ENCODE measurements around the gene KCNH1.

DNA sequence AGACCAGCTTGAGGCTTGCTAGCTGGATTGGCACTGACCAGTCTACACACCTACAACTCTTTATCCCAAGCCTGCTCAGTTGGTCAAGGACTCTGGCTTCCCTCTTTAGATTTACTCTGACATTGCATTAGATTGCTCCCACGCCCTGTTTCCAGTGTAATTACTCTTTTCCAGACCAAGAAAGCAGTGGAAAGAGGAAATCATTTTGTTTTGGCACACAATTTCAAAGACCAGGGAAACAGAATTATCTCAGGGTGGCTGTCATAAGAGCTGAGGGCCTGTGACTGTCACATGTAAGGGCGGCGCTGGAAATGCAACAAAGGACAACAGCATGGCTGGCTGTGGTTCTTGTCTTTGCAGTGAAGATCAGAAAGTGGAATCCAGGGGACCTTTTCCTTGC lies 502.5 kb downstream of the KCNH1 start:
- TF ChIP-seq, protein P1, sequence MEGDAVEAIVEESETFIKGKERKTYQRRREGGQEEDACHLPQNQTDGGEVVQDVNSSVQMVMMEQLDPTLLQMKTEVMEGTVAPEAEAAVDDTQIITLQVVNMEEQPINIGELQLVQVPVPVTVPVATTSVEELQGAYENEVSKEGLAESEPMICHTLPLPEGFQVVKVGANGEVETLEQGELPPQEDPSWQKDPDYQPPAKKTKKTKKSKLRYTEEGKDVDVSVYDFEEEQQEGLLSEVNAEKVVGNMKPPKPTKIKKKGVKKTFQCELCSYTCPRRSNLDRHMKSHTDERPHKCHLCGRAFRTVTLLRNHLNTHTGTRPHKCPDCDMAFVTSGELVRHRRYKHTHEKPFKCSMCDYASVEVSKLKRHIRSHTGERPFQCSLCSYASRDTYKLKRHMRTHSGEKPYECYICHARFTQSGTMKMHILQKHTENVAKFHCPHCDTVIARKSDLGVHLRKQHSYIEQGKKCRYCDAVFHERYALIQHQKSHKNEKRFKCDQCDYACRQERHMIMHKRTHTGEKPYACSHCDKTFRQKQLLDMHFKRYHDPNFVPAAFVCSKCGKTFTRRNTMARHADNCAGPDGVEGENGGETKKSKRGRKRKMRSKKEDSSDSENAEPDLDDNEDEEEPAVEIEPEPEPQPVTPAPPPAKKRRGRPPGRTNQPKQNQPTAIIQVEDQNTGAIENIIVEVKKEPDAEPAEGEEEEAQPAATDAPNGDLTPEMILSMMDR (IDR thresholded peaks at IDR 0.05; ENCODE audit: poor library complexity) = no peak
- TF ChIP-seq EZH2 (IDR thresholded peaks at IDR 0.05; ENCODE audit: borderline replicate concordance) = no peak
